ENCODE data around the gene C1orf21. TPM values are rescaled to one million over a fixed set of nuclear protein-coding genes. Genes with fewer than 3 reads are reported as not detected.

Gene C1orf21
- total and polyA plus RNA-seq, 2 donors (not counting 1 experiment from before 2014, with no cell fraction given): 53.0 to 95.4 TPM

DNA sequence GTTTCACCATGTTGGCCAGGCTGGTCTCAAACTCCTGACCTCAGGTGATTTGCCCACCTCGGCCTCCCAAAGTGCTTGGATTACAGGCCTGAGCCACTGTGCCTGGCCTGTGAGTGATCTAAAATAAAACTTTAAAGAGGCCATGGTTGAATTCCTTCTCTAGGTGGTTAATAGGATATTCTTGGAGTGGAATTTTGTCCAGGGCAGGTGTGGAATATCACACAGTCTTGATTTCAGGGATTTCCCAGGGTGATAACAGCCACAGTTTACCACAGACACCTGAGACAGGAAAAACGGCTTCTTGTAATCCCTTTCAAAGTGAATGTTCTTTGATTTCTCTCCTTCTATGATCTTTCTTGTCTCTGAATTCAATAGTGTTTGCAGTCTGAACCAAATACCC, 32.1 kb upstream of the C1orf21 start:
- no peak for DNase-seq (ENCODE audit: low read depth in 2 of 2)
- no peaks in the 10 kb centered on the region for H3K4me1 ChIP-seq (ENCODE audit: control insufficient read depth, extremely low read depth, insufficient read depth, low read length)
- H3K4me2 ChIP-seq (ENCODE audit: extremely low read depth, insufficient read depth, low read length): no peak overlapping the region
- H3K4me3 ChIP-seq (replicated peaks in 1 of 4; ENCODE audit: control extremely low read depth in 1 of 4, insufficient read depth in 1 of 4, low read depth in 3 of 4, low read length in 4 of 4): no peak overlapping the region
- no peaks in the 10 kb centered on the region for H3K79me2 ChIP-seq (ENCODE audit: control insufficient read depth, insufficient read depth, low read length)
- H2AFZ ChIP-seq (ENCODE audit: low read length): no peak overlapping the region
- no peaks in the 10 kb centered on the region for H4K20me1 ChIP-seq (ENCODE audit: control insufficient read depth, extremely low read depth, insufficient read depth, low read length)
- H3K27me3 ChIP-seq (ENCODE audit: control insufficient read depth, insufficient read depth, low read length): no peaks in the 10 kb centered on the region
- no peak for TF ChIP-seq EZH2 (IDR thresholded peaks at IDR 0.05; ENCODE audit: low read length, missing control alignments)
- TF ChIP-seq, protein P1, sequence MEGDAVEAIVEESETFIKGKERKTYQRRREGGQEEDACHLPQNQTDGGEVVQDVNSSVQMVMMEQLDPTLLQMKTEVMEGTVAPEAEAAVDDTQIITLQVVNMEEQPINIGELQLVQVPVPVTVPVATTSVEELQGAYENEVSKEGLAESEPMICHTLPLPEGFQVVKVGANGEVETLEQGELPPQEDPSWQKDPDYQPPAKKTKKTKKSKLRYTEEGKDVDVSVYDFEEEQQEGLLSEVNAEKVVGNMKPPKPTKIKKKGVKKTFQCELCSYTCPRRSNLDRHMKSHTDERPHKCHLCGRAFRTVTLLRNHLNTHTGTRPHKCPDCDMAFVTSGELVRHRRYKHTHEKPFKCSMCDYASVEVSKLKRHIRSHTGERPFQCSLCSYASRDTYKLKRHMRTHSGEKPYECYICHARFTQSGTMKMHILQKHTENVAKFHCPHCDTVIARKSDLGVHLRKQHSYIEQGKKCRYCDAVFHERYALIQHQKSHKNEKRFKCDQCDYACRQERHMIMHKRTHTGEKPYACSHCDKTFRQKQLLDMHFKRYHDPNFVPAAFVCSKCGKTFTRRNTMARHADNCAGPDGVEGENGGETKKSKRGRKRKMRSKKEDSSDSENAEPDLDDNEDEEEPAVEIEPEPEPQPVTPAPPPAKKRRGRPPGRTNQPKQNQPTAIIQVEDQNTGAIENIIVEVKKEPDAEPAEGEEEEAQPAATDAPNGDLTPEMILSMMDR (conservative IDR thresholded peaks at IDR 0.05 in 1 of 2, IDR thresholded peaks at IDR 0.05 in 1 of 2; ENCODE audit: low read depth in 1 of 2, low read length in 2 of 2): no peak
- no peaks in the 10 kb centered on the region for H3K9me3 ChIP-seq (ENCODE audit: control insufficient read depth, insufficient read depth, low read depth, low read length)
- no peaks in the 10 kb centered on the region for H3K36me3 ChIP-seq (ENCODE audit: control insufficient read depth, insufficient read depth, low read length)
- no peak overlapping the region for H3K9ac ChIP-seq (ENCODE audit: insufficient read depth, low read length)
- H3K27ac ChIP-seq (ENCODE audit: insufficient read depth, low read length): no peak overlapping the region

DNA sequence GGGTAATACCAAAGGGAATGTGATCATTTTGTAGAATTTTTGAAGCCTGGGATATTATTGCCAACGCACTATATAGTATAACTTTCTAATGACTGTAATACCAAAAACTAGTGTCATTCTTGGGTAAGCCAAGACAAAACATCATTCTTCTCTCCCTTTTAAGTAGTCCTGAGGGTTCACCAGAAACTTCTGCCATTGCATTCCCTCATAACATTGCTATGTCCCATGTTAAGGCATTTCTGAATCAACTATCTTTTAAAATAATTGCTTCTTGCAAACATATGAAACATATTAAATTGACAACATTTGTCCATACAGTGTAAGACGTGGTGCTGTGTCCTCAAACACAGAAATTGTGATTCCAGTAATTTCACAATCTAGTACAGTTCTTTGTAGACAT, 29.9 kb upstream of the C1orf21 start:
- H3K36me3 ChIP-seq (ENCODE audit: control insufficient read depth, insufficient read depth, low read length): no peaks in the 10 kb centered on the region
- DNase-seq (ENCODE audit: low read depth in 2 of 2): no peak
- TF ChIP-seq EZH2 (IDR thresholded peaks at IDR 0.05; ENCODE audit: low read length, missing control alignments): no peak
- TF ChIP-seq, protein P1 (conservative IDR thresholded peaks at IDR 0.05 in 1 of 2, IDR thresholded peaks at IDR 0.05 in 1 of 2; ENCODE audit: low read depth in 1 of 2, low read length in 2 of 2): no peak
- no peak overlapping the region for H3K9ac ChIP-seq (ENCODE audit: insufficient read depth, low read length)
- no peak overlapping the region for H3K4me3 ChIP-seq (replicated peaks in 1 of 4; ENCODE audit: control extremely low read depth in 1 of 4, insufficient read depth in 1 of 4, low read depth in 3 of 4, low read length in 4 of 4)
- H3K4me1 ChIP-seq (ENCODE audit: control insufficient read depth, extremely low read depth, insufficient read depth, low read length): no peaks in the 10 kb centered on the region
- H3K4me2 ChIP-seq (ENCODE audit: extremely low read depth, insufficient read depth, low read length): no peak overlapping the region
- H2AFZ ChIP-seq (ENCODE audit: low read length): no peak overlapping the region
- no peak overlapping the region for H3K27ac ChIP-seq (ENCODE audit: insufficient read depth, low read length)
- H3K27me3 ChIP-seq (ENCODE audit: control insufficient read depth, insufficient read depth, low read length): no peaks in the 10 kb centered on the region
- no peaks in the 10 kb centered on the region for H3K9me3 ChIP-seq (ENCODE audit: control insufficient read depth, insufficient read depth, low read depth, low read length)
- no peaks in the 10 kb centered on the region for H3K79me2 ChIP-seq (ENCODE audit: control insufficient read depth, insufficient read depth, low read length)
- no peaks in the 10 kb centered on the region for H4K20me1 ChIP-seq (ENCODE audit: control insufficient read depth, extremely low read depth, insufficient read depth, low read length)

DNA sequence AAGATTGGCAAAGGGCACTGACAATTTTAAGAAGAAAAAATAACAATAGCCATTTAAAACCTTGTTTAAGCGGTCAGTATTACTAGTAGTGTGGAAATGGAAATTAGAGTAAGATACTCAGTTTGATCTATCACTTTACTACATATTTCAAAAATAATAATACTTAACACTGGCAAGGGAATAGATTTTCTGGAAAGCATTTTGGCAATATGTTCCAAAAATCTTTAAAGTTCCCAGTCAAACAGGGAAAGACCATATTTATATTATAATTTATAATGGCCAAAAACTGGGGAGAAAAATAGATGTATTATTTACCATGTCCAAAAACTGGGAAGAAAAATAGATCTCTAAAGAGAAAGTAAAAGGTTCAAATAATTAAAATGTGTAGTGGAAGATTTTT, 28.6 kb upstream of the C1orf21 start:
- no peaks in the 10 kb centered on the region for H3K4me1 ChIP-seq (ENCODE audit: control insufficient read depth, extremely low read depth, insufficient read depth, low read length)
- no peak for TF ChIP-seq EZH2 (IDR thresholded peaks at IDR 0.05; ENCODE audit: low read length, missing control alignments)
- TF ChIP-seq, protein P1 (conservative IDR thresholded peaks at IDR 0.05 in 1 of 2, IDR thresholded peaks at IDR 0.05 in 1 of 2; ENCODE audit: low read depth in 1 of 2, low read length in 2 of 2): no peak
- H3K4me2 ChIP-seq (ENCODE audit: extremely low read depth, insufficient read depth, low read length): no peak overlapping the region
- no peak for DNase-seq (ENCODE audit: low read depth in 2 of 2)
- no peaks in the 10 kb centered on the region for H3K9me3 ChIP-seq (ENCODE audit: control insufficient read depth, insufficient read depth, low read depth, low read length)
- H2AFZ ChIP-seq (ENCODE audit: low read length): no peak overlapping the region
- no peak overlapping the region for H3K27ac ChIP-seq (ENCODE audit: insufficient read depth, low read length)
- no peaks in the 10 kb centered on the region for H3K27me3 ChIP-seq (ENCODE audit: control insufficient read depth, insufficient read depth, low read length)
- H3K4me3 ChIP-seq (replicated peaks in 1 of 4; ENCODE audit: control extremely low read depth in 1 of 4, insufficient read depth in 1 of 4, low read depth in 3 of 4, low read length in 4 of 4): no peak overlapping the region
- no peaks in the 10 kb centered on the region for H3K36me3 ChIP-seq (ENCODE audit: control insufficient read depth, insufficient read depth, low read length)
- no peak overlapping the region for H3K9ac ChIP-seq (ENCODE audit: insufficient read depth, low read length)
- no peaks in the 10 kb centered on the region for H3K79me2 ChIP-seq (ENCODE audit: control insufficient read depth, insufficient read depth, low read length)
- no peaks in the 10 kb centered on the region for H4K20me1 ChIP-seq (ENCODE audit: control insufficient read depth, extremely low read depth, insufficient read depth, low read length)

Measured in fibroblast of lung (primary cell).